ENCODE measurements around the gene BHLHE23.

The BHLHE23 gene

GRCh38 chr20:62991196-62991807, 15.5 kb downstream of the BHLHE23 start:
- no peak for DNase-seq (ENCODE audit: low read depth)

DNA sequence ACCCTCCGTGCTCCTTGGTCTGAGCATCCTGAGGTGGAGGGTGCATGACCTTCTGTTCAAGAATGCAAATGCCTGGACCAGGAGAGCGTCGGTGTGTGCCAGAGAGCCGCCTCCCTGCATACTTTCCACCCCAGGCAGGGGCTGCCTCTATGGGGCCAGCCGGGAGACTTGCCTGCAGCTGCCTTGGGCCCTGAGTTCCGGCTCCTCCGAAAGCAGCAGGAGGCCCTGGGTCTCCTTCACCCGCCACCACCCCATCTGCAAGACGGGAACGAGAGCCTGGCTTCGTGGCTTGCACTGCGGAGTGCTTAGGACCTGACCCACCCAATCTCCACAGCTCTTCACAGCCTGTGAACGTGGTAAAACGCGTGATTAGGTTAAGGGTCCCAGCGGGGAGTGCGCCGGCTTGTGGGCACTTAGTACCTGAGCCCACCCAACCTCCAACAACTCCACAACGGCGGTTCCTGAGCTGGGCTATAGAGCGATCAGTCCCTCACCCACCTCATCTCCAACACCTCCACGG, 16.4 kb downstream of the BHLHE23 start:
- no peak for DNase-seq (ENCODE audit: low read depth)

GRCh38 chr20:62989201-62989601, 17.6 kb downstream of the BHLHE23 start:
- no peak for DNase-seq (ENCODE audit: low read depth)

DNA sequence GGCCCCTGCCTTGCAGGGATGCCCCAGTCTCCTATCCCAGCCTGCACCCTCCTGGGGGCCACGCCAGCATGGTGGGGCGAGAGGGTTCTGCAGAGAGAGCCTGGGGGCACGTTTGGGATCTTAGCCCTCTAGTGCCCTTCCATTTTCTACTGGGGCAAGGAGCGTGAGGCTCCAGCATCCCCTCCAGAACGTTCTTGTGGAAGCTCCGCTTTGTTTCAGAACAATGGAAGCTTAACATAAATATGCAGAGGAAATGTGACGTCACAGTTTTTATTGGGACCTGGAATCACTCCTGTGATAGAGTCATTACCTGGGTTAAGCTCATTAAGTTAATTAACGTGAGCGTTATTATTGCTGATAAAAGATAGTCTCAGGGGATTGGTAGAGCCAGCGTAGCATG, 19.6 kb downstream of the BHLHE23 start:
- DNase-seq (ENCODE audit: low read depth) = no peak

- no peak for DNase-seq (ENCODE audit: low read depth)
These were observed 20.4 kb downstream of the BHLHE23 start for GRCh38 chr20:62986257-62986800.

DNA sequence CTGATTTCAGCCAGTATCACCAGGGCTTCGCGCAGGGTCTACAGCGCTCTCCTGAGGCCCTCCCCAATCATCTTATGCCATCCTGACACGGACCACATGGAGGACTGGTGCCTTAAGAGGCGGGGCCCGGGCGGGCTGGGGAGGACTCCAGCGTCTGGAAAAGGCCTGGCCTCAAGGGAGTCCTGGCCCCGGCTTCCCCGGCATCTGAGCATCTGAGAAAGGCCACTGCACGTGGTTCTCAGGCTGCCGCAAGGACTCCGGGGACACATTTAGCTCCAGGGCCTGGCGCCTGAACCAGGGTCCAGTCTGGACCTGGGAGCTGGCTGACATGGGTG, 21.4 kb downstream of the BHLHE23 start:
- no peak for DNase-seq (ENCODE audit: low read depth)

GRCh38 chr20:62984666-62985443, 21.9 kb downstream of the BHLHE23 start:
- DNase-seq (ENCODE audit: low read depth) = no peak

GRCh38 chr20:62983210-62983609, 23.6 kb downstream of the BHLHE23 start:
- DNase-seq (ENCODE audit: low read depth) = no peak

DNA sequence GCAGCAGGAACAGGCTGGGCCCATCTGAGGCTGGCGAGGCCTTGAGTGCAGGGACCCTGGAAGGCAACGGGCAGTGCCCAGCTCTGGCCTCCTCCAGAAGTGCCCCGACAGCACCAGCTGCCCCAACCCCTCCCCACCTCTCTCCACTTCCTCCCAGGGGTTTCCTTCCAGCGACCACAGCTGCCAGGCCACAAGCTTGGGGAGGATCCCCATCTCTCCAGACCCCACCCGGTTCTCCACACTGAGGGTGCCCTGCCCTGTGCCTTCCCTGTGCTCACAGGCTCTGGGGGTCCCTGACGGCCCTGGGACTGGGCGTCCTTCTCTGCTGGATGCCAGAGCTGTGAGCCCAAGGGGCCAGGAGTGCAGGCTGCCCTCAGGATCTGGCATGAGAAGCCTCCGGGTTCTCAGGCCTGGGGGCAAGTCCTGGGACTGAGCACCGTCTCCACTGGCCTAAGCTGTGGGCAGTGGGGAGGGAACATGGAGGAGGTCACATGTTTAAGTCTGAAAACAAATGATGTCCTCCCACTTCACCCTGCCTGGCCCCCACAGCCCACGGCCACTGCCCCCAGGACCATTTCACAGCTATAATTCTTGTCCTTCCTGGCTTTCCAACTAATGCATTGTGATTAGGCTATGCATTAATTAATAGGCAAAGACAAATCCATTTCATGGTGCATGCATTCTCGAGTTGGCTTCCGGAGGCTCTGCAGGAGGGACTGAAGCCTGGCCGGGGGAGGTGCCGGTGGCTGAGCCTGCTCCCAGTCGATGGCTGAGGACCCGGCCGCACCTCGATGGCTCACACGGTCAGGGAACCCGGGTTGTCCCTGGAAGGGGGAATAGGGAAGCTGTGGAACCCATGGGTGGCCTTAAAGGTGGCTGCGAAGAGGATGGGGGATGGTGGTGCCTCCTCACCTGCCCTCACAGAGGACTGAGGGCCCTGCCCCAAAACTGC, 24.4 kb downstream of the BHLHE23 start:
- DNase-seq (ENCODE audit: low read depth) = no peak

DNA sequence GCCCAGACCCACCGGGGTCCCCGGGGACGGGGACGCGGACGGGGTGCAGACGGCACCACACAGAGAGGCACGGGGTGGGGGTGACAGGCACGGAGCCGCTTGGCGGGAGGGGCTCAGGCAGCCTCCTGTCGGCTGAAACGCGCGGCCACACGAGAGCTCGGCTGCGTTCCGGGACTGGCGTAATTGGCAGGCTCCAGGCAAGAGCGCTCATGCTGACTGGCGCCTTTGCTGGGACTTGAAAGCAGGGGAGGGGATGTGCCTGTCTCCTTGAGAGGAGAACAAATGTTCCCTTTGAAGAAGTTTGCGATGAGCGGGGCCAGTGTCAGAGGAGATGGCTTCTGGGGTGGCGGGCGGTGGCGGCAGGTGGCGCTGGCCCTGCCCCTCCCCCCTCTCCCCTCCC, 25.8 kb downstream of the BHLHE23 start:
- DNase-seq (ENCODE audit: low read depth) = no peak

GRCh38 chr20:62980380-62980960, 26.3 kb downstream of the BHLHE23 start:
- DNase-seq (ENCODE audit: low read depth) = no peak

GRCh38 chr20:62979876-62980373, 26.8 kb downstream of the BHLHE23 start:
- no peak for DNase-seq (ENCODE audit: low read depth)

DNA sequence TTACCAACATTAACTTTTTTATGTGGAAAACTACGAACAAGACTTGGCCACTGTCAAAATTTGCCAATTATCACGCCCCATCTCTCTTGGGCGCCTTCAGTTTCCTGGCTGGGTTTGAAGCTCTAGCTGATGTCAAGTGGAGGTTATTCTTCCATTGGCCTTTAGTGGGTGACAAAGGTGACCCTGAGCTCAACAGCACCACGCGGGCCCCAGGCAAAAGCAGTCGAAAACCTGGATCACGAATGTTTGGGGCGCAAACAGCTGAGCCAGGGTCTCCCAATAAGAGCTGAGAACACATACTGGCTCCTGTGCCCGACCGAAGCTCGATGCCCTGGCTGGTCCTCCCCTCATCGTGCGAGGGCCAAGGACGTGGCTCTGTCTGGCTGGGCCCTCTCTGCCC, 27.5 kb downstream of the BHLHE23 start:
- DNase-seq (ENCODE audit: low read depth) = no peak

GRCh38 chr20:62978561-62978943, 28.2 kb downstream of the BHLHE23 start:
- DNase-seq (ENCODE audit: low read depth) = no peak

DNA sequence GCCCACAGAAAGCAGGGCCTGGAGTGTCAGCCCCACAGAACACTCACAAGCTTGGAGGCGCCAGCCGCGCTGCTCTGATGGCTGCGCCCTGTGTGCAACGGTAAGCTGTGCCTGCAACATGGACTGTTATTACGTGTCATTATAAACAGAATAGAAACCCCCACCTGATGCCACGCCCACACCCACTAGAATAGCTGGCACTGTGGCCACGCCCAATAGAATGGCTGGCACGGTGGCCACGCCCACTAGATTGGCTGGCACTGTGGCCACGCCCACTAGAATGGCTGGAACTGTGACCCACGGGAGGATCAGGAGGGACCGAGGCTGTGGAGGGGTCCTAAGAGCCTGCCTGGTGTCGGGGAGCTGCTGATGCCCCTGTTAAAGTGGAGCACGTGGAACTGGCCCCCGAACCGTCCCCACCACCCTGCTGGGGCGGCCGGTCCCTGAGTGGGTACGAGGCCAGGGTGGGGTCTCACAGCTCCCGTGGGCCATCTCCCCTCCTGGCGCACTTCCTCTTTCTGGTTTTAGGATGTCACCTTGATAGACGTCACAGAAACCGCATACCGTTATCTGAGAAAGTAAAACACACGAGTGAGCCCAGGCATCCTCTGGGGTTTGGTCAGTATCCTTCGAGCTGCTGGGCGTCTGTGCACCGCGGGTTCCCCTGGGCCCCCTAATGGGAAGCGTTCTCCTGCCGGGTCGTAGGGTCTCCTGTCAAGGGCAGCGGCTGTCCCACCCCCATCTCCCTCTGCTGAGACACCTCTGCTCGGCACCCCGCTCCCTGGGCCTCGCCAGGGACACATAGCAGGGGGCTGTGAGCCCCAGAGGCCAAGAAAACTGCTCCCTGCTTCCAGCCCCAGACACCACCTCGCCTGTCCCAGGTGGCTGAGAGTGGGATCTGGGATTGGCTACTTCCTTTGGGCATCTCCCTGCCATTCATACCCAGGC, 28.9 kb downstream of the BHLHE23 start:
- peak; percentile 37 for DNase-seq (ENCODE audit: low read depth)

DNA sequence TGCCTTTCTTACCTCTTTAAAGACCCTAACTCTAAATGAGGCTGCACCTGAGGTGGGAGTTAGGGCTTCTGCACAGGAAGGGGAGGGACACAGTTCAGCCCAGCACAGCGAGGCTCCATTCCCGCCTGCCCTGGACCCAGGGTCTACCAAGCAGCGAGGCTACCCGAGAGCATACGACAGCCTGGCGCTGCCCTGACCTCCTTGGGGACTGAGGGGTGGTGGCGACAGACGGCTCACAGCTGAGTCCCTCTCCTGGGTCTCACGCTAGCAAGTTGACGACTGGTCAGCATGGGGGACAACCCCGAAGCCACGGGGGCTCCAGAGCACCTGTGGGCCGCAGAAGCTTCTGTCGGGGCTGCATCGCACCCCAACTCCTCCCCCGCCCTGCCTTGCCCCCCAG, 29.9 kb downstream of the BHLHE23 start:
- no peak for DNase-seq (ENCODE audit: low read depth)

DNA sequence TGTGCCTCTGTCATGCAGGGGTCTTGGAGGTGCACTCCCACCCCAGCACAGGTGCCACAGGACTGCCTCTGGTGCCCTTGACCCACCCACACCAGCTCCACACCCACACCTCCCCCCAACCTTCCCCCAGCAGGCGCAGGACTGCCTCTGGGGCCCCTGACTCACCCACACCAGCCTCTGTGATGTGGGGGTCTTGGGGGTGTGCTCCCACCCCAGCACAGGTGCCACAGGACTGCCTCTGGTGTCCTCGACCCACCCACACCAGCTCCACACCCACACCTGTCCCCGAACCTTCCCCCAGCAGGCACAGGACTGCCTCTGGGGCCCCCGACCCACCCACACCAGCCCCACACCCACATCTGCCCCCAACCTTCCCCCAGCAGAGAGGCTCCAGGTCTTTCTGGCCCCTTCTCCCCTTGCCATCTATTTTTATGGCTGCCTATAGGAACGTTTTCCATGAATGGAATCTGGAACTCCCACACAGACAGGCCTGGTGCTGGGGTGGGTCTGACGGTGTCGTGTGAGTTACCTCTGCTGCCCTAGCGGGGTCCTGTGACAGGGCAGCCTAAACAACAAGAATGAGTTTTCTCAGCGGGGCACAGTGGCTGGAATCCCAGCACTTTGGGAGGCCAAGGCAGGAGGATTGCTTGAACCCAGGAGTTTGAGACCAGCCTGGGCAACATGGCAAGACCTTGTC, 30.8 kb downstream of the BHLHE23 start:
- DNase-seq (ENCODE audit: low read depth) = no peak

DNA sequence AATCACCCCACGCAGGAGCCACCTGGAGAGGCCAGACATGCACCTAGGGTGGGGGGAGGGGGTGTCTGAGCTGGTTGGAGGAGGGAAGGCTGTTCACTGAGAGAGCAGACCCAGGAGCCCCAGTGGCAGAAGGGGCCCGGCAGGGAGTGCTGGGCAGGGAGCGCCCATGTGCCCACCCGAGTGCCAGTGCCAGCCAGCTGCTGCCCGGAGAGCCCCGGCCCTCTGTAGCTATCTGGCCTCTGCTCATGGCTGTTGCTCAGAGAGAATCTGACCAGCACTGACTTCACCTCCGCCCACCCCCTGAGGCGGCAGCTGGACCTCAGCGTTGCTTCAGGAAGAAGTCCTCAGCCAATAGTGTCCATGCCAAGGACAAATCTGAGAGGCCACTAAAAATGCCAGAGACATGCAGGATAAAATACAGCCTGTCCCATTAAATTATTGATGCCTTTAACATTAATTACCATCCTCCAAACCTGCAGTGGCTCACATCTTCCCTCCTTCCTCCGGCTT, 31.5 kb downstream of the BHLHE23 start:
- no peak for DNase-seq (ENCODE audit: low read depth)

DNA sequence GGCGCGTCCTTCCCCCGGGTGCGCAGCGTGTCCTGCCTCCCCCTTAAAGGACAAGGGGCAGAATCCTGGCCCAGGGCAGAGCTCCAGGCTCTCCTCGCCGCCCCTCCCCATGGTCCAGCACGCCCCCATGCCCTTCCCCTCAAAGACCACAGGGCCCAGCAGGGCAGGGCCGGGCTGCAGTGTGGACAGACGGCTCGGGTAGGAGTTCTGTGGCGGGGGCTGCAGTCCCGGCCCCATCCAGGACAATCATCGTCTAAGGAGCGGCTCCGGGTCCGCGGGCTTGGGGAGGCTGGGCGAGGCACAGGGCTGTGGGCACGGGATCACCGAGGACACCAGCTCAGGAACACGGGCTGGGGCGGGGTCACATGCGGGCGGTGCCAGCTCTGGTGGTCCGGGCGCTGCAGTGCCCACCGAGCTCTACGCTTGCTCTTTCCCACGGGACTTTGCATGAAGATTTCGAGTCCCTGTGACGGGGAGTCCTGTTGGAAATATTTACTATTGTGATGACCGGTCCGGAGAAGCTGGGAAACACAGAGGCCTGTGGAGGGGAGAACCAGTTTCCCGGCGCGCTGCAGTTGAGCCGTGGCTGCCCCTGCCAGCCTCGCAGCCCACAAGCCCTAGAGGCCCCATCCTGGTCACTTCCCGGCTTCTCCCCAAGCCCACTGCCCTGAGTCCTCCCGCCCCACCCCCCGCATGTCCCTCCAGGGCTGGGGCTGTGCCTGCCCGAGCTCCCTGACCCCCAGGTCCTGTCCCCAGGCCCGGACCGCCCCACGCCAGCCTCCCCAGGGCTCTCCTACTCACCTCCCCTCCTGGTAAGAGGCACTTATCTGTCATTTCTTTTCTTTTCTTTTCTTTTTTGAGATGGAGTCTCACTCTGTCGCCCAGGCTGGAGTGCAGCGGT, 33.7 kb downstream of the BHLHE23 start:
- no peak for DNase-seq (ENCODE audit: low read depth)

Measured in stimulated activated CD8-positive, alpha-beta memory T cell treated with anti-CD3 and anti-CD28 coated beads, Interleukin-15, amount 100 ng/mL, for 24 hours (primary cell).